Measurements from ENCODE around the gene ADH4.

- TF ChIP-seq CTCF (IDR thresholded peaks at IDR 0.05) (no peak), SMC3 (IDR thresholded peaks at IDR 0.05; ENCODE audit: low read depth, low read length) (no peak), FOXM1 (IDR thresholded peaks at IDR 0.05; ENCODE audit: low read depth) (no peak), TCF12 (IDR thresholded peaks at IDR 0.05) (no peak), POLR2AphosphoS5 (IDR thresholded peaks at IDR 0.05; ENCODE audit: low read depth, low read length) (no peak), EP300 (IDR thresholded peaks at IDR 0.05; ENCODE audit: borderline replicate concordance in 1 of 2, low read depth in 1 of 2, low read length in 1 of 2) (no peak), USF1 (IDR thresholded peaks at IDR 0.05; ENCODE audit: borderline replicate concordance, low read depth) (no peak), MAX (IDR thresholded peaks at IDR 0.05; ENCODE audit: low read depth) (no peak), GATA2 (CRISPR knock-in tag; IDR thresholded peaks at IDR 0.05) (no peak)
These were observed 41.5 kb upstream of the ADH4 start for GRCh38 chr4:99185581-99185980.
